ENCODE measurements around the gene WDR19.
A peak's percentile ranks its signal among the peaks of the same experiment; 100 is the strongest.
"Not testable (repeated sequence)": the region's sequence is repeated elsewhere in the genome, so short reads cannot be mapped to it uniquely, and the experiment has no call there.

The WDR19 gene

GRCh38 chr4:39181905-39182638, at the start of gene WDR19:
TSS of gene WDR19 (plus strand) at chr4:39182529. CDS start at chr4:39182558, 29 bp downstream.
- peak; percentile 100 for DNase-seq (ENCODE audit: low read depth)

- no peak for DNase-seq (ENCODE audit: low read depth)
Observed at GRCh38 chr4:39133623-39134022, 48.7 kb upstream of the WDR19 start.

- DNase-seq (ENCODE audit: low read depth), result no peak
Observed at GRCh38 chr4:39134683-39135306, 47.5 kb upstream of the WDR19 start.

DNA sequence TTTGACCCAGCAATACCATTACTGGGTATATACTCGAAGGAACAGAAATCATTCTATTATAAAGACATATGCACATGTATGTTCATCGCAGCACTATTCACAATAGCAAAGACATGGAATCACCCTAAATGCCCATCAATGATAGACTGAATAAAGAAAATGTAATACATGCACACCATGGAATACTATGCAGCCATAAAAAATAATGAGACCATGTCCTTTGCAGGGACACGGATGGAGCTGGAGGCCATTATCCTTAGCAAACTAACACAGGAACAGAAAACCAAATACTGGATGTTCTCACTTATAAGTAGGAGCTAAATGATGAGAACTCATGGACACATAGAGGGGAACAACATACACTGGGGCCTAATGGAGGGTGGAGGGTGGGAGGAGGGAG, 44.1 kb upstream of the WDR19 start:
- not testable (repeated sequence) for DNase-seq (ENCODE audit: low read depth)

DNA sequence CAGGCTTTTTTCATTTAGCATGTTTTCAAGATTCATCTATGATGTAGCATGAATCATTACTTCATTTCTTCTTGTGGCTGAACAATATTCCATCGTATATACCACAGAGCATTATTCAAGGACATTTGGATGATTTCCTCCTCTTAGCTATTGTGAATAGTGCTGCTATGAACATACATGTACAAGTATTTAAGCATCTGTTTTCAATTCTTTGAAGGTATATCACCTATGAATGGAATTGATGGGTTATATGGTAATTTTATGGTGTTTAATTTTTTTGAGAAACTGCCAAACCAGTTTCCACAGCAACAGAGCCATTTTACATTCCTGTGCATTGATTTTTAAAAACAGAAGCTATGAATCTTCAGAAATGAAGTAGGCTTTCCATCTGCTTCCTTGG, 36.1 kb upstream of the WDR19 start:
- DNase-seq (ENCODE audit: low read depth), result no peak

- DNase-seq (ENCODE audit: low read depth), result no peak
Observed at GRCh38 chr4:39154009-39154408, 28.3 kb upstream of the WDR19 start.

GRCh38 chr4:39157520-39157919, 24.8 kb upstream of the WDR19 start:
- no peak for DNase-seq (ENCODE audit: low read depth)

DNA sequence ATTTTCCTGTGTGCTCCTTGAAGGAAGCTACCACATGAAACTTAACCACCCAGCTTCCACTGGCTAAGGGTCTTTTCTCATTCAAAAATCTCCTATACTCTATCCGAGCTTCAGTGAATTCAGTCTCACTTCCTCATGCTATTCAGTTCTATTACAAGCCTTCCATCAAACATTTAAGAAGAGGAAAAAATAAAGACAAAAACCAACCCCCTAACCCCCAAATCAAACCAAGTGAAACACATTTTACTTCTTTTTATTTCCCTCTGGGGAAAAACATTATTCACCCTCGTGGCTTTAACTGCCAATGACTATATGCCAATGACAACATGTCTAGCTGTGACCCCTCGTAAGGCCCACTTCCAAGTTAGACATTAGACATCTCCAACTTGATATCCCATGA, 16.2 kb upstream of the WDR19 start:
- no peak for DNase-seq (ENCODE audit: low read depth)

GRCh38 chr4:39166669-39167068, 15.7 kb upstream of the WDR19 start:
- DNase-seq (ENCODE audit: low read depth), result no peak

DNA sequence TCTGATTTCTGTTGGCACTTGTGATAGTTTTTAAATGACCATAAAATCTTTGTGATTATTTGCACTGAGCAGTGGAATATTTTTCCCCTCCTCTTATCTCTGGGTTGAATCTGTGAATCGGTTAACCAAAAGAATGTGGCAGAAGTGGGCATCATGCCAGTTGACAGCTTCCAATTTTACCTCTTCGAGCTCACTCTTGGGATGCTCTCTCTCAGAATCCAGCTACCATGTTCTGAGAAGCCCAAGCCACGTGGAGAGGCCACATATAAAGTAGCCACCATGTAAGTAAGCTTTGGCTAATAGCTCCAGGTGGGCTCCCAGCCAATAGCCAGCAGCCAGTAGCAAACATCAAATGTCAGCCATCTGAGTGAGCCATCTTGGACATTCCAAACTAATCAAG, 12.9 kb upstream of the WDR19 start:
- DNase-seq (ENCODE audit: low read depth), result no peak

- DNase-seq (ENCODE audit: low read depth), result no peak
Observed at GRCh38 chr4:39170301-39170700, 12.0 kb upstream of the WDR19 start.

GRCh38 chr4:39178706-39179105, 3.6 kb upstream of the WDR19 start:
- no peak for DNase-seq (ENCODE audit: low read depth)

DNA sequence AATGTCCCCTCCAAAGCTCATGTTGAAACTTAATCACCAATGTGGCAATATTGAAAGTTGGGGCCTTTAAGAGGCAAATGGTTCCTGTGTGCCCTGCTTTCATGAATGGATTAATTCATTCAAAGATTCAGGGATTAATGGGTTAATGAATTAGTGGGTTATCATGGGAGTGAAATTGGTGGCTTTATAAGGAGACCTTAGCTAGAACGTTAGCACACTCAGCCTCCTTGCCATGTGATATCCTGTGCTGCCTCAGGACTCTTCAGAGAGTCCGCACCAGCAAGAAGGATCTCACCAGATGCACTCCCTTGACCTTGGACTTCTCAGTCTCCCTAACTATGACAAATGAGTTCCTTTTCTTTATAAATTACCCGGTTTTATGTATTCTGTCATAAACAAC, 2.6 kb upstream of the WDR19 start:
- DNase-seq (ENCODE audit: low read depth), result no peak

GRCh38 chr4:39180629-39181028, 1.7 kb upstream of the WDR19 start:
- not testable (repeated sequence) for DNase-seq (ENCODE audit: low read depth)

DNA sequence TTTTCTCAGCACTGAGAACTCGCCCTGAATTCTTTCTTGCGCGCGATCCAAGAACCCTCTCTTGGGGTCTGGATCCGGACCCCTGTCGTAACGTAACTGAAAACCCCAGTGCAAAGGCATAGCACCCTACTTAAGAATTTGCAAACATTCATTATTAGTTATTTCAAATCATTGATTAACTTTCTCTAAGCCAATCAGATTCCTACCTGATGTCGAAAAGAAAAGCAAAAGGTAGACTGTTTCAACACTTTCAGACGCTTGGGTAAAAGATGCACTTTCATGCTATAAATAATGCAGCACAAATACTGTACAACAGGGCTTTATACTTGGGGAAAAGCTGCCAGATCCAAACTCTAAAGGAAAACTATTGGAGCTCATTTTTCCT, 817 bp upstream of the WDR19 start:
- no peak for DNase-seq (ENCODE audit: low read depth)

GRCh38 chr4:39201963-39202362, 19.6 kb downstream of the WDR19 start:
- DNase-seq (ENCODE audit: low read depth), result no peak

GRCh38 chr4:39204543-39204942, 22.2 kb downstream of the WDR19 start:
- no peak for DNase-seq (ENCODE audit: low read depth)

GRCh38 chr4:39205000-39205399, 22.7 kb downstream of the WDR19 start:
- no peak for DNase-seq (ENCODE audit: low read depth)

- no peak for DNase-seq (ENCODE audit: low read depth)
Observed at GRCh38 chr4:39205476-39205875, 23.1 kb downstream of the WDR19 start.

GRCh38 chr4:39227906-39228305, 45.6 kb downstream of the WDR19 start:
- peak; percentile 52 for DNase-seq (ENCODE audit: low read depth)

DNA sequence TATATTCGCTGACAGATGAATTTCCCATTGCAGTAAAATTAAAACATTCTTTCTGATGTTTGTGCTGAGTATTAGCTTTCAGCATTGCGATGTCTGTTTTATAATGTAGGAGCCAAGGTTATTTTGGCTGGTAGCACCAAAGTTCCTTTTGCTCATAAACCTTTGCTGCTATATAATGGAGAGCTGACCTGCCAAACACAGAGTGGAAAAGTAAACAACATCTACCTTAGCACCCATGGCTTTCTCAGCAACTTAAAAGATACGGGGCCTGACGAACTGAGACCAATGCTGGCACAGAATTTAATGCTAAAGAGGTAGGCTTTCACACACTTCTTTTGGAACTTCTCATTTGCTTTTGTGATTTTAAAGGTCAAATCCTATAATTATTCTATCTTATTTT, 46.0 kb downstream of the WDR19 start:
- DNase-seq (ENCODE audit: low read depth), result no peak

DNA sequence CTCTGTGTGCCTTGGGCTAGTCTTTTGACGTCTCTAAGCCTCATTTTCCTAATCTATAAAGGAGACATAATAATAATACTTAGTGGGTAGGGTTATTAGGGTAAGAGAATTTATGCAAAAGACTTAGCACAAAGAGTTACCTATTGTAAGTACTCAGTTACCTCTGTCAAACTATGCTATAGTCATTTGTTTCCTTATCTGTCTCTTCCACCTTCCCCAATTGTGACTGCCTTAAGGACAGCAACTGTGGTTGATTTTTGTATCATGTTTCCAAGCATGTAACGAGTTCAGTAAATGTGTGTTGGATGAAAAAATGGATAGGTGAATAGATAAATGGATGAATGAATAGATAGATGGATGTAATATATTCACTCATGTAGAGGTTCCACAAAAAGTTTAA, 48.1 kb downstream of the WDR19 start:
- no peak for DNase-seq (ENCODE audit: low read depth)

DNA sequence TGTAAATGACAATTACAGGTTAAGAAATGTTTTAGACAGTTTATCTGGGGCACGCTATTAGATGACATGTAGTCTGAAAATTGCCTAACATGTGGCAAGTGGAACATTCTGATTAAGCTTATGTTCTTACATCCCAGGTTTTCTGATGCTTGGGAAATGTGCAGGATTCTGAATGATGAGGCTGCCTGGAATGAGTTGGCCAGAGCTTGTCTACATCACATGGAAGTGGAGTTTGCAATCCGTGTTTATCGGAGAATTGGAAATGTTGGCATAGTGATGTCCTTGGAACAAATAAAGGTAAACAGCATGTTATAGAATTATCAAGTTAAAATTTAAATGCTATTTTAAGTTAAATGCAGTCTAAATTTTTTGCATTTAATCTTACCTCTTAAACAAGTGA, 49.3 kb downstream of the WDR19 start:
- no peak for DNase-seq (ENCODE audit: low read depth)

- DNase-seq (ENCODE audit: low read depth), result no peak
Observed at GRCh38 chr4:39232100-39232499, 49.8 kb downstream of the WDR19 start.
